ENCODE data around the gene EPC1. TPM values are rescaled to one million over a fixed set of nuclear protein-coding genes. Genes with fewer than 3 reads are reported as not detected.

EPC1 gene
- total RNA-seq, 1 donor from 2014 or later = 8.8 TPM

DNA sequence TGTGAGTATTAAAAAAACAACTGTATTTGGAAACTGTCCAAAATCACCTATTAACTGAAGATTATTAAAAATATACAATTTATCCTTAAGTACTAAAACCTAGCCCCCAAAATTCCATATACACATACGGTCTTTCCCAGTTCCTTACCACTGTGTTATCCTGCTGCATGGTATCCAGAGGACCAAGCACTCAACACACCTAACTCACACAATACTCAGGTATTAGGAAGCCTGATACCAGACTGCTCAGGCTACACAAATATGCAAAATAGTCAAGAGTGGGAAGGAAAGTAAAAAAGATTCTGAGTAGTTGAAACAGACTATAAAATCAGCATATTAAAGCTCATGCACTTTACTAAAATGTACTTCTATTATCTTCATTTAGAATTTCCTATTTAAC is 67.2 kb downstream of the EPC1 start:
- no peak for DNase-seq (ENCODE audit: low read depth)
- H3K4me3 ChIP-seq (ENCODE audit: low read depth, low read length) = no peak overlapping the region
- TF ChIP-seq, protein P1, sequence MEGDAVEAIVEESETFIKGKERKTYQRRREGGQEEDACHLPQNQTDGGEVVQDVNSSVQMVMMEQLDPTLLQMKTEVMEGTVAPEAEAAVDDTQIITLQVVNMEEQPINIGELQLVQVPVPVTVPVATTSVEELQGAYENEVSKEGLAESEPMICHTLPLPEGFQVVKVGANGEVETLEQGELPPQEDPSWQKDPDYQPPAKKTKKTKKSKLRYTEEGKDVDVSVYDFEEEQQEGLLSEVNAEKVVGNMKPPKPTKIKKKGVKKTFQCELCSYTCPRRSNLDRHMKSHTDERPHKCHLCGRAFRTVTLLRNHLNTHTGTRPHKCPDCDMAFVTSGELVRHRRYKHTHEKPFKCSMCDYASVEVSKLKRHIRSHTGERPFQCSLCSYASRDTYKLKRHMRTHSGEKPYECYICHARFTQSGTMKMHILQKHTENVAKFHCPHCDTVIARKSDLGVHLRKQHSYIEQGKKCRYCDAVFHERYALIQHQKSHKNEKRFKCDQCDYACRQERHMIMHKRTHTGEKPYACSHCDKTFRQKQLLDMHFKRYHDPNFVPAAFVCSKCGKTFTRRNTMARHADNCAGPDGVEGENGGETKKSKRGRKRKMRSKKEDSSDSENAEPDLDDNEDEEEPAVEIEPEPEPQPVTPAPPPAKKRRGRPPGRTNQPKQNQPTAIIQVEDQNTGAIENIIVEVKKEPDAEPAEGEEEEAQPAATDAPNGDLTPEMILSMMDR (conservative IDR thresholded peaks at IDR 0.05; ENCODE audit: low read depth, low read length) = no peak

DNA sequence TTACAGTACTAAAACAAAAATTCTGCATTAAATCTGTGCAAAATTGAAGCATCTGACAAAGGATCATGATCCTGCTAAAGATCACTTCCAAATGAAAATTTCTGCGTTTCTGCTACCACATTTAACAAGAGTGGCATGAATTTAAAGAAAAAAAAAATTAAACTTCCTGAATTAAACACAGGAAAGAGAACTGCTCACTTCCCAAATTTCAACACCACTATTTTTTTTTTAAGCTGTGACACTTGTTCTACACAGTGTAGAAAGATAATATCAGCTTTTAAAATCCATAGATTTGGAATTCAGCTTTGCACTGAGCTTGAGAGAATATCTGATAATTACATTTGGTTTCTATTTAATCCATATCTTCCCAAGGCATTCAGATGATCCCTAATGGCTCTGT is 73.6 kb downstream of the EPC1 start:
- TF ChIP-seq, protein P1 (conservative IDR thresholded peaks at IDR 0.05; ENCODE audit: low read depth, low read length) = no peak

DNA sequence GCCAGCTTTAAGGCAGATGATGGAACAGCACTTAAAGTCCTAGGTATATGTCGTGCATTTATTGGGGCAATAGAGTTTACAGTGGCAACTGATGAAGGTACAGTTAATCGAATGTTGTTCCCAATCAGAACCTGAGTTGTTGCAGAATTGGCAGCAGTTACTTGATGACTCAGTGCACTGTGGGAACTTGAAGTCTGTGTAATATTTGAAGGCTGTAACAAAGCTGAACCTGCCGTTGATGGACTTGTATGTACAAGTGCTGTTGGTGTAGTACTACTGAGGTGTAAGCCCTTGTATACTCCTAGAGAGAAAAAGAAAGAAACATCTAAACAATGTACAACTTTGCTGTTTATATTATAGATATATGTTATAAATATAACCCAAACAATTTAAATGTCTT is 75.3 kb downstream of the EPC1 start:
- no peak overlapping the region for H3K4me3 ChIP-seq (ENCODE audit: low read depth, low read length)
- no peak for DNase-seq (ENCODE audit: low read depth)
- TF ChIP-seq, protein P1 (conservative IDR thresholded peaks at IDR 0.05; ENCODE audit: low read depth, low read length) = no peak

More for the DNA sequence above, 73.6 kb downstream of the EPC1 start:
- H3K4me3 ChIP-seq (ENCODE audit: low read depth, low read length) = no peak overlapping the region
- no peak for DNase-seq (ENCODE audit: low read depth)

DNA sequence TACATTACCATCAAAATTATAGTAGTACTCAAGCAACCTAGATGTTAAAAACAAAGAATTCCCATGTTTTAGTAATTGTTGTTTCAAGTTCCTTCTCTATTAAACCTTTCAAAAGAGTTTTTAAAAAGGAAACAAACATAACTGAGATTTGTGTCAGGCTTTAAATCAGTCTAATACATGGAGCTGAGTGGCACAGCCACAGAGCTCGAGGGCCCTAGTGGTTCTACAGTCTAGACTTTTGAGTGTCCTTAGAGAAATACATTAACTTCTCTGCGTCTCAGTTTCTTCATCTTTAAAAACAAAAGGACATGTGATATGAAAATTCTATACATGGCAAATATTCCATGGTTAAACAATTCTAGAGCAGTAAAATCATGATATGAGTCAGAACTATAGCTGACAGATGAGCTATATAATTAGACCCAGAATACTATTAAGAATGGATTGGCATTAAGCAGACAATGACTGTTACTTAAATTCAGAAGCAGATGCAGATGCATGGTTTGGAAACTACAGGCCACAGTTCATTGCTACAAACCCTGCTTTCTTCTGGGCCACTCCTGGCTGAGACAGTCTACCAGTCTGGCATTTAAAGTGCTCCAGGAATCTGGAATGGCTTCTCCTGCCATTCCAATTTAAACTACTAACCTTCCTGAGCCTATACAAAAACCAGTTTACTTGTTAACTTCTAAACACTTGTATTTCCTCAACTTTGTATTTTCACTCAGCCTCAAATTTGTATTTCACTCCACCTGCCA is 77.4 kb downstream of the EPC1 start:
- no peak for DNase-seq (ENCODE audit: low read depth)
- H3K4me3 ChIP-seq (ENCODE audit: low read depth, low read length) = no peak overlapping the region
- TF ChIP-seq, protein P1 (conservative IDR thresholded peaks at IDR 0.05; ENCODE audit: low read depth, low read length) = no peak

DNA sequence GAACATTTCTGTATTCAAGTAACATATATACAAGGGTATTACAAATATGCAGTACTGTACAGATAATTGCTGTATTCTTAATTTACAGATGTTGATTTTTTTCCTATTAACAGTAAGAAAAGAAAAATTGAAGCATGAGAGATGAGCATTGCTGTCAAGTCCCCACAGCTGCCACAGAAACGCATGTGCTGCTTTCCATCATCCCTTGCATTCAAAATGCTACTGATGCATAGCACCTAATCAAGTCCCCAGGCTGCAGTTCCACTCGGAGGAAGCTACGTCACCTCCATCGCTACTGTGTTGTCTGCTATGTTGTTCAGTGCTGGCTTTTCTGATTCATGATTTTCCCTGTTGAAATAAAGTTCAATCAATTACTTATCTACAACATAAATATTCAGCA is 78.2 kb downstream of the EPC1 start:
- no peak for DNase-seq (ENCODE audit: low read depth)
- TF ChIP-seq, protein P1 (conservative IDR thresholded peaks at IDR 0.05; ENCODE audit: low read depth, low read length) = no peak
- H3K4me3 ChIP-seq (ENCODE audit: low read depth, low read length) = no peak overlapping the region

DNA sequence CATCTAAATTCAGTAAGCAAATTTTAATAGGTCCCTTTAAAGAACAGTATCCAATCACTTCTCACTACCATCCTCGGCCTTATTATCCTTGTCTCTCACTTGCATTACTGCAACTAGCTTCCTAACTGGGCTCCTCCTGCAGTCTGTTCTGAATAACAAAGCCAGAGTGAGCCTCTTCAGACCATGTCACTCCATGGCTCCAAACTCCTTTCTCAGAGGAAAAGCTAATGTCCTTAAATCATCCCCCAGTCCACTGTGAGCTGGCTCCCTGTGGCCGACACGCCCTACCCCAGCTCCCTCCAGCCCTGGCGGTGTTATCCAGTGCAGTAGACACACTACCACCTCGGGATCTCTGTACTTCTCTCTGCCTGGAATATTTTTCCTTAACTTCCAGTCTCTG is 80.0 kb downstream of the EPC1 start:
- DNase-seq (ENCODE audit: low read depth) = no peak
- TF ChIP-seq, protein P1 (conservative IDR thresholded peaks at IDR 0.05; ENCODE audit: low read depth, low read length) = no peak
- no peak overlapping the region for H3K4me3 ChIP-seq (ENCODE audit: low read depth, low read length)

DNA sequence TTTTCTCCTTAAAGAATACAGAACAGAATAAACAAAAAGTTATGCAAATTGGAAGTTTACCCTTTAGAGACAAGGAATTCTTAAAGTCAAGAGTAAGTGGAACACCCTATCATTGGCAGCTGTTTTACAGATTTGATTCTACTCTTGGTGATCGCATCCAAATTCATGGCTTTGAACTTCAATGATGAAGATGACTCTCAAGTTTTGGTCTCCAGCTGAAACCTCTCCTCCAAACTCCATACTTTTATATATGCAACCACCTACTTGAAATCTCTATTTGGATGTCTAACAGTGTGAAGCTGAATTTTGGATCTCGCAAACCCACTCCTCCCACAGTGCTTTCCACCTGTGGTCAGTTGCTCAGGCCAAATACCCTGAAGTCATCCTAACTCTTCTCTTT is 80.4 kb downstream of the EPC1 start:
- no peak for DNase-seq (ENCODE audit: low read depth)
- no peak overlapping the region for H3K4me3 ChIP-seq (ENCODE audit: low read depth, low read length)
- TF ChIP-seq, protein P1 (conservative IDR thresholded peaks at IDR 0.05; ENCODE audit: low read depth, low read length) = no peak

All from epithelial cell of proximal tubule (primary cell).